ENCODE results near the gene PHLDB2. TPM values are rescaled to one million over a fixed set of nuclear protein-coding genes. Genes with fewer than 3 reads are reported as not detected.

The PHLDB2 gene
- total RNA-seq, 6 donors from 2014 or later, result 22.4 to 67.1 (median 42.7) TPM

GRCh38 chr3:112012205-112012992 lies 153.3 kb downstream of the PHLDB2 start:
- 50 to 51% methylated on average over 6 of the region's 6 CpGs for WGBS, 2 donors
- no peak for DNase-seq
- peaks cover 0 to 15% (median 7%) of the 10 kb centered on the region in 4 donors for H3K4me1 ChIP-seq
- H3K4me3 ChIP-seq, result no peak overlapping the region
- TF ChIP-seq POLR2AphosphoS5 (IDR thresholded peaks at IDR 0.05), result no peak
- TF ChIP-seq CTCF (IDR thresholded peaks at IDR 0.05), result no peak
- no peak for TF ChIP-seq POLR2A (IDR thresholded peaks at IDR 0.05)
- no peak for TF ChIP-seq EP300 (IDR thresholded peaks at IDR 0.05)
- H3K9me3 ChIP-seq, result no peaks in the 10 kb centered on the region
- ATAC-seq (ENCODE audit: low FRiP score in 2 of 2), result no peak
- no peak overlapping the region for H3K27ac ChIP-seq
- H3K27me3 ChIP-seq, result no peaks in the 10 kb centered on the region
- no peaks in the 10 kb centered on the region for H3K36me3 ChIP-seq

GRCh38 chr3:112013058-112013783 lies 154.2 kb downstream of the PHLDB2 start:
- Histone ChIP-seq H3K36me3 (no peaks in the 10 kb centered on the region), H3K27me3 (no peaks in the 10 kb centered on the region), H3K27ac (no peak overlapping the region), H3K9me3 (no peaks in the 10 kb centered on the region), H3K4me3 (no peak overlapping the region), H3K4me1 (peaks cover 0 to 15% (median 7%) of the 10 kb centered on the region in 4 donors)
- ATAC-seq (ENCODE audit: low FRiP score in 2 of 2) (peak; percentile 71 to 88), DNase-seq (peak in 1 of 2 donors; percentile 53)
- TF ChIP-seq CTCF (IDR thresholded peaks at IDR 0.05) (peak; percentile 18 to 62 (median 49)), POLR2A (IDR thresholded peaks at IDR 0.05) (no peak), POLR2AphosphoS5 (IDR thresholded peaks at IDR 0.05) (no peak), EP300 (IDR thresholded peaks at IDR 0.05) (no peak)
- 40 to 48% methylated on average over 19 of the region's 19 CpGs for WGBS, 2 donors

- Histone ChIP-seq H3K4me1 (peaks cover 0 to 15% (median 7%) of the 10 kb centered on the region in 4 donors), H3K27me3 (no peaks in the 10 kb centered on the region)
- ATAC-seq (ENCODE audit: low FRiP score in 2 of 2), result peak in 1 of 2 donors; percentile 14
Observed at GRCh38 chr3:112013784-112014143, 154.7 kb downstream of the PHLDB2 start.

GRCh38 chr3:112017091-112017490 lies 158.0 kb downstream of the PHLDB2 start:
- TF ChIP-seq POLR2AphosphoS5 (IDR thresholded peaks at IDR 0.05) (no peak), CTCF (IDR thresholded peaks at IDR 0.05) (no peak), EP300 (IDR thresholded peaks at IDR 0.05) (no peak), POLR2A (IDR thresholded peaks at IDR 0.05) (no peak)
- no peak for DNase-seq
- no peak overlapping the region for H3K4me3 ChIP-seq

More at GRCh38 chr3:112013784-112014143, 154.7 kb downstream of the PHLDB2 start:
- Histone ChIP-seq H3K9me3 (no peaks in the 10 kb centered on the region), H3K27ac (no peak overlapping the region), H3K4me3 (no peak overlapping the region), H3K36me3 (no peaks in the 10 kb centered on the region)
- TF ChIP-seq POLR2AphosphoS5 (IDR thresholded peaks at IDR 0.05), result no peak
- no peak for TF ChIP-seq POLR2A (IDR thresholded peaks at IDR 0.05)
- no peak for TF ChIP-seq EP300 (IDR thresholded peaks at IDR 0.05)
- no peak for TF ChIP-seq CTCF (IDR thresholded peaks at IDR 0.05)
- no peak for DNase-seq
- WGBS, 2 donors, result 60 to 62% methylated on average over 5 of the region's 5 CpGs

More at GRCh38 chr3:112017091-112017490, 158.0 kb downstream of the PHLDB2 start:
- no peaks in the 10 kb centered on the region for H3K9me3 ChIP-seq
- no peak overlapping the region for H3K27ac ChIP-seq
- no peaks in the 10 kb centered on the region for H3K27me3 ChIP-seq
- ATAC-seq (ENCODE audit: low FRiP score in 2 of 2), result no peak
- no peaks in the 10 kb centered on the region for H3K36me3 ChIP-seq
- H3K4me1 ChIP-seq, result peaks cover 0 to 15% (median 7%) of the 10 kb centered on the region in 4 donors

Measured in upper lobe of left lung (tissue), 6 donors.